CD14-positive monocyte (primary cell): ENCODE results near the gene MAP3K3. TPM values are rescaled to one million over a fixed set of nuclear protein-coding genes. Genes with fewer than 3 reads are reported as not detected.

Experiments used
- DNase-seq, 3 donors: peaks; one replicate each; pipeline ENCODE4 v3.0.0-alpha.2; 2011 to 2022
- H2AFZ ChIP-seq: 2 replicates; pipeline ENCODE4 v1.6.0; 2012; ENCODE audit warnings: mild to moderate bottlenecking, low read depth, low read length, inconsistent platforms; ENCODE audit not compliant: insufficient read depth, poor library complexity, severe bottlenecking
- H3K27ac ChIP-seq, 2 donors: 1 replicate in 1 of 2; 2 replicates in 1 of 2; pipeline ENCODE4 v1.5.1; 2012 to 2013; ENCODE audit warnings: low read length in 2 of 2, control low read depth in 1 of 2, inconsistent platforms in 1 of 2, low read depth in 1 of 2, mild to moderate bottlenecking in 1 of 2
- H3K27me3 ChIP-seq, 2 donors: one replicate each; pipeline versions ENCODE4 v1.6.0 to v1.6.1; 2011 to 2013; ENCODE audit warnings: low read length in 2 of 2; ENCODE audit not compliant: control insufficient read depth in 2 of 2, insufficient read depth in 2 of 2
- H3K36me3 ChIP-seq, 2 donors: replicated peaks in 1 of 2; 1 replicate in 1 of 2; 2 replicates in 1 of 2; pipeline versions ENCODE4 v1.5.1 to v1.6.1; 2012 to 2013; ENCODE audit warnings: low read length in 2 of 2, control low read depth in 1 of 2, inconsistent platforms in 1 of 2, mild to moderate bottlenecking in 1 of 2; ENCODE audit not compliant: insufficient read depth in 2 of 2, control insufficient read depth in 1 of 2
- H3K4me1 ChIP-seq, 2 donors: 1 replicate in 1 of 2; 2 replicates in 1 of 2; pipeline versions ENCODE4 v1.5.1 to v1.6.1; 2012 to 2013; ENCODE audit warnings: low read length in 2 of 2, control low read depth in 1 of 2, inconsistent platforms in 1 of 2, mild to moderate bottlenecking in 1 of 2, moderate library complexity in 1 of 2; ENCODE audit not compliant: insufficient read depth in 2 of 2, control insufficient read depth in 1 of 2
- H3K4me2 ChIP-seq: replicated peaks from 2 replicates; pipeline ENCODE3; 2012; ENCODE audit warnings: low read length, moderate library complexity, mild to moderate bottlenecking; ENCODE audit not compliant: poor library complexity, severe bottlenecking; ENCODE audit errors: extremely low read depth
- H3K4me3 ChIP-seq, 3 experiments: fragments of 200-600 bp in 1 of 3; sonication (generic) in 1 of 3; replicated peaks in 1 of 3; 1 replicate in 2 of 3; 2 replicates in 1 of 3; pipeline ENCODE4 v1.5.1; 2011 to 2013; ENCODE audit warnings: low read length in 3 of 3, mild to moderate bottlenecking in 3 of 3, control low read depth in 2 of 3, low read depth in 2 of 3, inconsistent platforms in 1 of 3, moderate library complexity in 1 of 3
- H3K79me2 ChIP-seq: 2 replicates; pipeline ENCODE4 v1.6.0; 2012; ENCODE audit warnings: mild to moderate bottlenecking, control low read depth, inconsistent platforms, low read length, moderate library complexity; ENCODE audit not compliant: insufficient read depth
- H3K9ac ChIP-seq: 2 replicates; pipeline ENCODE4 v1.6.0; 2017; ENCODE audit warnings: low read length, mild to moderate bottlenecking; ENCODE audit not compliant: insufficient read depth, poor library complexity, severe bottlenecking
- H3K9me3 ChIP-seq, 2 donors: replicated peaks in 1 of 2; 1 replicate in 1 of 2; 2 replicates in 1 of 2; pipeline versions ENCODE4 v1.5.1 to v1.6.1; 2012 to 2013; ENCODE audit warnings: low read length in 2 of 2, control low read depth in 1 of 2; ENCODE audit not compliant: control insufficient read depth in 1 of 2, insufficient read depth in 1 of 2
- H4K20me1 ChIP-seq: 2 replicates; pipeline ENCODE4 v1.6.0; 2012; ENCODE audit warnings: mild to moderate bottlenecking, low read length, control low read depth, moderate library complexity; ENCODE audit not compliant: insufficient read depth
- H3K27ac Mint-ChIP-seq, 7 donors: one replicate each; pipeline ENCODE4 v1.8.0; 2020; ENCODE audit warnings: mild to moderate bottlenecking in 7 of 7, mixed read lengths in 7 of 7, moderate library complexity in 6 of 7, inconsistent platforms in 2 of 7
- H3K27me3 Mint-ChIP-seq, 3 donors: one replicate each; pipeline ENCODE4 v1.8.0; 2021 to 2022; ENCODE audit warnings: low read depth in 3 of 3, mild to moderate bottlenecking in 3 of 3, mixed read lengths in 3 of 3, moderate library complexity in 3 of 3, inconsistent platforms in 1 of 3
- H3K36me3 Mint-ChIP-seq, 2 donors: one replicate each; pipeline ENCODE4 v1.8.0; 2020; ENCODE audit warnings: mixed read lengths in 2 of 2, inconsistent platforms in 1 of 2, mild to moderate bottlenecking in 1 of 2
- H3K4me1 Mint-ChIP-seq: one replicate; pipeline ENCODE4 v1.8.0; 2020; ENCODE audit warnings: mild to moderate bottlenecking, mixed read lengths
- H3K4me3 Mint-ChIP-seq, 2 donors: one replicate each; pipeline ENCODE4 v1.8.0; 2020; ENCODE audit warnings: mild to moderate bottlenecking in 2 of 2, mixed read lengths in 2 of 2, moderate library complexity in 1 of 2
- H3K9me3 Mint-ChIP-seq, 7 donors: one replicate each; pipeline ENCODE4 v1.8.0; 2020 to 2022; ENCODE audit warnings: mixed read lengths in 7 of 7, mild to moderate bottlenecking in 6 of 7, moderate library complexity in 6 of 7, inconsistent platforms in 2 of 7
- CTCF ChIP-seq: fragments of 200-600 bp; IDR thresholded peaks from one replicate; pipeline ENCODE4 v1.8.0; 2022; ENCODE audit warnings: antibody characterized with exemption, mild to moderate bottlenecking
- WGBS: methylation state at CpG from one replicate; pipeline ENCODE4 v1.1.5; 2013; ENCODE audit warnings: missing lambda C conversion rate; ENCODE audit not compliant: insufficient coverage; 5-methylcytosine and 5-hydroxymethylcytosine counted together
- intact Hi-C, 2 donors: fragments of 100-400 bp; cut with micrococcal nuclease; formaldehyde crosslinking; loops; one replicate each; pipeline versions ENCODE4 v1.15.0 to v1.15.1; 2023
- polyA plus RNA-seq, 3 donors: library from polyadenylated mRNA; depleted of rRNA in 1 of 3; unstranded in 2 of 3; stranded (reverse) in 1 of 3; fragments of 300-500 nt in 2 of 3; fragments of >200 nt in 1 of 3; fragmentation: Illumina TruSeq in 2 of 3; gene quantifications; 1 replicate in 2 of 3; 2 replicates in 1 of 3; pipeline ENCODE4 v1.2.3, GENCODE V29; 2012 to 2021

Gene MAP3K3
- polyA plus RNA-seq, 3 donors = 52.2 to 219 (median 63.6) TPM

- Histone ChIP-seq H3K9ac (no peak overlapping the region), H3K9me3 (no peaks in the 10 kb centered on the region), H3K4me3 (no peak overlapping the region), H3K4me1 (peaks cover 38 to 50% of the 10 kb centered on the region in 2 donors), H3K79me2 (peaks cover 27% of the 10 kb centered on the region), H2AFZ (no peak overlapping the region), H4K20me1 (peaks cover 100% of the 10 kb centered on the region), H3K27me3 (no peaks in the 10 kb centered on the region), H3K4me2 (no peak overlapping the region), H3K36me3 (peaks cover 74 to 85% of the 10 kb centered on the region in 2 donors), H3K27ac (peak overlapping the region; percentile 70 to 85)
- Mint-ChIP-seq H3K27me3 (peaks cover 0 to 3% (median 0%) of the 10 kb centered on the region in 3 donors), H3K4me3 (no peak overlapping the region), H3K9me3 (no peaks in the 10 kb centered on the region), H3K36me3 (peaks cover 68 to 89% of the 10 kb centered on the region in 2 donors), H3K4me1 (peaks cover 46% of the 10 kb centered on the region), H3K27ac (peak overlapping the region; percentile 27 to 82 (median 78))
- DNase-seq = no peak
- WGBS = 97% methylated on average over 10 of the region's 12 CpGs
- intact Hi-C loops = loop anchor here in 1 of 2 donors (10.0 kb wide), 1 partner anchor 140 kb away; the partner anchor contains the start of gene DCAF7
- no peak for TF ChIP-seq CTCF
Measured at GRCh38 chr17:63694229-63694949, 72.2 kb downstream of the MAP3K3 start.

- no peak for TF ChIP-seq CTCF
- Mint-ChIP-seq H3K36me3 (peaks cover 60 to 81% of the 10 kb centered on the region in 2 donors), H3K9me3 (no peaks in the 10 kb centered on the region), H3K4me3 (peak overlapping the region in 1 of 2 donors; percentile 49), H3K27ac (peak overlapping the region; percentile 73 to 90 (median 79)), H3K27me3 (peaks cover 0 to 3% (median 0%) of the 10 kb centered on the region in 3 donors), H3K4me1 (peaks cover 46% of the 10 kb centered on the region)
- peaks cover 93% of the 10 kb centered on the region for H4K20me1 ChIP-seq
- no peaks in the 10 kb centered on the region for H3K27me3 ChIP-seq
- DNase-seq = no peak
- H3K9ac ChIP-seq = no peak overlapping the region
- WGBS = 66% methylated on average over 4 of the region's 15 CpGs
- H3K4me2 ChIP-seq = peak overlapping the region; percentile 100
- peaks cover 28% of the 10 kb centered on the region for H3K79me2 ChIP-seq
- H3K27ac ChIP-seq = peak overlapping the region; percentile 70 to 85
- peaks cover 38 to 51% of the 10 kb centered on the region in 2 donors for H3K4me1 ChIP-seq
- no peak overlapping the region for H2AFZ ChIP-seq
- no peaks in the 10 kb centered on the region for H3K9me3 ChIP-seq
- H3K4me3 ChIP-seq = peak overlapping the region in 1 of 3 experiments; percentile 28
- peaks cover 66 to 77% of the 10 kb centered on the region in 2 donors for H3K36me3 ChIP-seq
- intact Hi-C loops = loop anchor here (5.0 to 10.0 kb wide), 8 partner anchors 43 to 147 kb away; partner anchors contain the start of genes CCDC47 (in 2 of the 2), DDX42 (in 2 of the 2), DCAF7 (in 1 of the 2) and FTSJ3 (in 1 of the 2)
Measured at GRCh38 chr17:63694950-63695773, 72.9 kb downstream of the MAP3K3 start.
